Osteoblast (primary cell): ENCODE results near the gene PHYHIPL. TPM values are rescaled to one million over a fixed set of nuclear protein-coding genes. Genes with fewer than 3 reads are reported as not detected.
"Not testable (repeated sequence)": the region's sequence is repeated elsewhere in the genome, so short reads cannot be mapped to it uniquely, and the experiment has no call there.

ENCODE experiments used
- DNase-seq: peaks from one replicate; pipeline ENCODE4 v3.0.0; 2011; ENCODE audit warnings: low spot score, mixed read lengths; ENCODE audit not compliant: insufficient read length; ENCODE audit errors: missing footprints
- H2AFZ ChIP-seq: 2 replicates; pipeline ENCODE4 v1.6.0; 2011; ENCODE audit warnings: mild to moderate bottlenecking, low read length
- H3K27ac ChIP-seq: 2 replicates; pipeline ENCODE4 v1.5.1; 2011; ENCODE audit warnings: mild to moderate bottlenecking, low read depth, low read length, moderate library complexity
- H3K27me3 ChIP-seq: 2 replicates; pipeline ENCODE4 v1.6.0; 2012; ENCODE audit warnings: mild to moderate bottlenecking, control low read depth, inconsistent platforms, low read length, moderate library complexity; ENCODE audit not compliant: insufficient read depth
- H3K36me3 ChIP-seq: 2 replicates; pipeline ENCODE4 v1.5.1; 2011; ENCODE audit warnings: mild to moderate bottlenecking, low read length, control low read depth, moderate library complexity; ENCODE audit not compliant: insufficient read depth
- H3K4me1 ChIP-seq: 2 replicates; pipeline ENCODE4 v1.5.1; 2011; ENCODE audit warnings: mild to moderate bottlenecking, low read length, control low read depth, moderate library complexity; ENCODE audit not compliant: insufficient read depth
- H3K4me2 ChIP-seq: 2 replicates; pipeline ENCODE4 v1.6.0; 2011; ENCODE audit warnings: mild to moderate bottlenecking, low read length; ENCODE audit not compliant: insufficient read depth
- H3K4me3 ChIP-seq: fragments of 200-600 bp; sonication (generic); 3 replicates; pipeline ENCODE4 v1.5.1; 2012; ENCODE audit warnings: mild to moderate bottlenecking, low read length, inconsistent platforms; ENCODE audit not compliant: insufficient read depth
- H3K79me2 ChIP-seq: 2 replicates; pipeline ENCODE4 v1.6.0; 2012; ENCODE audit warnings: mild to moderate bottlenecking, low read length, control low read depth, inconsistent platforms; ENCODE audit not compliant: insufficient read depth
- H3K9me3 ChIP-seq: 2 replicates; pipeline ENCODE4 v1.5.1; 2011; ENCODE audit warnings: low read depth, low read length, control low read depth
- H4K20me1 ChIP-seq: 2 replicates; pipeline ENCODE4 v1.6.0; 2012; ENCODE audit warnings: mild to moderate bottlenecking, low read length, control low read depth; ENCODE audit not compliant: insufficient read depth
- CTCF ChIP-seq: IDR thresholded peaks from 2 replicates; pipeline ENCODE4 v1.5.1; 2011; ENCODE audit warnings: mild to moderate bottlenecking, low read depth, low read length, moderate library complexity; ENCODE audit errors: extremely low read depth
- total RNA-seq: library from RNA; depleted of rRNA; stranded (reverse); fragments of >200 nt; gene quantifications from 2 replicates; pipeline ENCODE4 v1.2.3, GENCODE V29; 2012

PHYHIPL gene
- total RNA-seq, 1 donor: not detected

- no peaks in the 10 kb centered on the region for H3K79me2 ChIP-seq
- no peak overlapping the region for H3K27ac ChIP-seq
- no peaks in the 10 kb centered on the region for H3K36me3 ChIP-seq
- no peaks in the 10 kb centered on the region for H3K9me3 ChIP-seq
- peak; percentile 76 for TF ChIP-seq CTCF
- H4K20me1 ChIP-seq: no peaks in the 10 kb centered on the region
- H3K27me3 ChIP-seq: no peaks in the 10 kb centered on the region
- peak overlapping the region; percentile 63 for H2AFZ ChIP-seq
- H3K4me1 ChIP-seq: no peaks in the 10 kb centered on the region
- H3K4me2 ChIP-seq: no peak overlapping the region
- no peak for DNase-seq
- no peak overlapping the region for H3K4me3 ChIP-seq
These were observed 58.5 kb downstream of the PHYHIPL start for GRCh38 chr10:59234816-59235429.

DNA sequence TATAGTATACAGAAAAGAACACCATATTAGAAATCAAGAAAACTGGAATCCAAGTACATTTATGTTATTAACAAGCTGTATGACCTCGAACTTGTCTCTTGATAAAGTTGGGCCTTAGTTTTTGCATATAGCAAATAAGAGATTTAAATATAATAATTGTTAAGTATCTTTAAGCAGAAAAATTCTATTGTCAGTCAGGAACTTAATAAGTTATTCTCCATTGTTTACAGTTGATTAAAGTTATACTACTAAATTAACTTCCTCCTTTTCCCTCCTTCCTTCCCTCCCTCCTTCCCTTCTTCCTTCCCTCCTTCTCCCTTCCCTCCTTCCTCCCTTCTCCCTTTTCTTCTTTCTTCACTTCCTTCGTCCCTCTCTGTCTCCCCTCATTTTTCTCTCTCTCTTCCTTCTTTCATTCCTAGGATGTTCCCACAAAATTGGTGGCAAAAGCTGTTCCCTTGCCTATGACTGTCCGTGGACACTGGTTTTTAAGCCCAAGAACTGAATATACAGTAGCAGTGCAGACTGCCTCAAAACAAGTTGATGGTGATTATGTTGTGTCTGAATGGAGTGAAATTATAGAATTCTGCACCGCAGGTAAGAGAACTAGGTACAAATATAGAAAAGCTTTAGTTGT lies 59.7 kb downstream of the PHYHIPL start:
- H3K9me3 ChIP-seq: no peaks in the 10 kb centered on the region
- H3K27ac ChIP-seq: no peak overlapping the region
- H3K4me2 ChIP-seq: no peak overlapping the region
- no peak for DNase-seq
- TF ChIP-seq CTCF: no peak
- H4K20me1 ChIP-seq: no peaks in the 10 kb centered on the region
- no peak overlapping the region for H2AFZ ChIP-seq
- no peaks in the 10 kb centered on the region for H3K36me3 ChIP-seq
- no peaks in the 10 kb centered on the region for H3K27me3 ChIP-seq
- H3K4me3 ChIP-seq: no peak overlapping the region
- H3K79me2 ChIP-seq: no peaks in the 10 kb centered on the region
- H3K4me1 ChIP-seq: no peaks in the 10 kb centered on the region

GRCh38 chr10:59237775-59238174 lies 61.3 kb downstream of the PHYHIPL start:
- H3K4me3 ChIP-seq: no peak overlapping the region
- no peak for TF ChIP-seq CTCF

DNA sequence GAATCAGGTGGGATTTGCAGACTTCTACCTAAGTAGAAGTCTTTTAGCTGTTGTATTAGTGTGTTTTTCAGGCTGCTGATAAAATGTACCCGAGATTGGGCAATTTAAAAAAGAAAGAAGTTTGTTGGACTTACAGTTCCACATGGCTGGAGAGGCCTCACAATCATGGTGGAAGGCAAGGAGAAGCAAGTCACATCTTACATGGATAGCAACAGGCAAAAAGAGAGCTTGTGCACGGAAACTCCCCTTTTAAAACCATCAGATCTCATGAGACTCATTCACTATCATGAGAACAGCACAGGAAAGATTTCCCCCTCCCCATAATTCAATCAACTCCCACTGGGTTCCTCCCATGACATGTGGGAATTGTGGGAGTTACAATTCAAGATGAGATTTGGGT lies 62.7 kb downstream of the PHYHIPL start:
- not testable (repeated sequence) for H3K79me2 ChIP-seq, H4K20me1 ChIP-seq, H3K27me3 ChIP-seq, H3K4me2 ChIP-seq, H3K4me3 ChIP-seq, H3K4me1 ChIP-seq, H3K9me3 ChIP-seq, H3K36me3 ChIP-seq, H2AFZ ChIP-seq, DNase-seq, H3K27ac ChIP-seq

More at GRCh38 chr10:59237775-59238174, 61.3 kb downstream of the PHYHIPL start:
- no peaks in the 10 kb centered on the region for H4K20me1 ChIP-seq
- H2AFZ ChIP-seq: no peak overlapping the region
- H3K79me2 ChIP-seq: no peaks in the 10 kb centered on the region
- H3K4me1 ChIP-seq: no peaks in the 10 kb centered on the region
- no peaks in the 10 kb centered on the region for H3K27me3 ChIP-seq
- H3K9me3 ChIP-seq: no peaks in the 10 kb centered on the region
- H3K27ac ChIP-seq: no peak overlapping the region
- H3K4me2 ChIP-seq: no peak overlapping the region
- DNase-seq: no peak
- H3K36me3 ChIP-seq: no peaks in the 10 kb centered on the region
